HG03442 (cell line): ENCODE results near the gene PACSIN2.
"Not testable (repeated sequence)": the region's sequence is repeated elsewhere in the genome, so short reads cannot be mapped to it uniquely, and the experiment has no call there.

Experiments
- ATAC-seq: cut with Tn5 transposase; IDR thresholded peaks from one replicate; pipeline ENCODE4 v1.9.1; 2021; ENCODE audit warnings: mild to moderate bottlenecking, moderate library complexity; ENCODE audit not compliant: unreplicated experiment

Gene PACSIN2

DNA sequence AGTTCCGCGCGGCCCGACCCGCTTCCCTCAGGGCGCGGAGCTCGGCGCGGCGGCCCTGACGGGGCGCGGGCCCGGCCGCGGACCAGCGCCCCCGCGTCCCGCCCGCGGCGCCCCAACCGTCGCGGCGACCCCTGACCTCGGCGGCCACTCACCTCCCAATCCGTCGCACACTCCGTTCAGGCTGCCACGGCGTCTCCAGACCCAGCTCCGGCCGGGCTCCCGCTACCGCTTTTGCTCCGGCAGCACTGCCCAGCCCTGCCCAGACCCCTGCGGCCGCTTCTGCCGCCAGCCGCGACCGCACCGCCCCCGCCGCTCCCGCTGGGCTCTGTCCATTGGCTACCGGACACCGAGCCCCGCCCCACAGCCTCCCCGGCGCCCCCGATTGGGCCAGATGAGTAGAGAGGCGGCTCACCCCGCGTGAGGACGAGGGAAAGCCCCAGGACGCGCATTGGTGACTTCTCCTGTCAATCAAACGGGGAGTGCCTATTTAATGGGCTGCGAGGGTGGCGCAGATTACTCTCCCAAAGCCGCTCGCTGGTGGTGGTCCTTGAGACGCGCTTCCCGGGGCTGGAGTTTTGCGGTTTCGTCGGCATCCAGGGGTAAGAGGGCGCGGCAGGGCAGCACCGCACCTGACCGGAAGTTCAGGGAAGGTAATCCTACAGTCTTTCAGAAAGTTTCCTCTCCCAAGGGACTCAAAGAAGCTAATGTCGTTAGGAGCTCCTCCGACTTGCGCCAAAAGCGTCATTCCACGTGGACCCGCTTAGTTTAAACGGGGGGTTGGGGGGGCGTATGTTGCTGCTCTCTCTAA, at the start of gene PACSIN2:
Gene PACSIN2 (minus strand): TSS at position 281 of the 808 bp plus-strand sequence. CDS start 103,069 bp downstream, outside the sequence.
- peak; percentile 92 for ATAC-seq

- no peak for ATAC-seq
These were observed 45.2 kb upstream of the PACSIN2 start for GRCh38 chr22:43060183-43060582.

GRCh38 chr22:43057641-43058040, 42.7 kb upstream of the PACSIN2 start:
- ATAC-seq: no peak

DNA sequence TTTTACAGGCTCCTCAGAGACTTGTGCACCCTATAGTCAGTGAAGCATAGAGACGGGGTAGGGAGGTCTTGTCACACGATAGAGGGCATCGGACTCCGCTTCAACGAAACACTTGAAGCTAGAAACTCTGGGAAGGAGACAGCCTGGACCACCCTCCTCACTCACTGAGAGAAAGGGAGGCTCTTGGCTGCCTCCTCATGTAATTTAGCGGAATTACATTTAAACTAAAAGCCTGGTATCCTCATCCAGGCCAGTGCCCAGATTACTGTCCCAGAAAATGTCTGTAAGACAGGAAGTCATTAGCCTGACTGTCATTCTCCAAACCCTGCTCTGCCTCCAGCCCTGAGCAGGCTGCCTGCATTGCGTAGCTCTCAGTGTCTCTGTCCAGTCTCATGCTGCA, 38.2 kb upstream of the PACSIN2 start:
- ATAC-seq: no peak

DNA sequence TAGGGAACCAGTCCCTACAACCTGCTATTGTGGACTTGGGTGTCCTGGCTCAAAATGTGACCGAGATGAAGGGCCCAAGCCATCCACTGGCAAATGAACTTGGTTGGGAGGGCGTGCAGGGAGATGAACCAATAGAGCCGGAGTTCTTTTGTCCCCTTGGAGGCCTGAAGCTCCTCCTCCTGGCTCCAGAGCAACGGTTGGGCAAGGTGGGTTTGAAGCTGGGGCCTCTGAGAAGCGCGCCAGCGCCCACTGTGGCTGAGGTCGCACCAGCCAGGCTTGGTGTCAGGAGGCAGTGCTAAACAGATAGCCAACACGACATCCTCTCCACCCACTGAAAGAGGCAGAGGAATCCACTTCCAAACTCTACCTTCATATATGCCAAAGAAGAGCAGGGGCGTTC, 36.0 kb upstream of the PACSIN2 start:
- ATAC-seq: no peak

GRCh38 chr22:43047605-43048004, 32.7 kb upstream of the PACSIN2 start:
- ATAC-seq: no peak

DNA sequence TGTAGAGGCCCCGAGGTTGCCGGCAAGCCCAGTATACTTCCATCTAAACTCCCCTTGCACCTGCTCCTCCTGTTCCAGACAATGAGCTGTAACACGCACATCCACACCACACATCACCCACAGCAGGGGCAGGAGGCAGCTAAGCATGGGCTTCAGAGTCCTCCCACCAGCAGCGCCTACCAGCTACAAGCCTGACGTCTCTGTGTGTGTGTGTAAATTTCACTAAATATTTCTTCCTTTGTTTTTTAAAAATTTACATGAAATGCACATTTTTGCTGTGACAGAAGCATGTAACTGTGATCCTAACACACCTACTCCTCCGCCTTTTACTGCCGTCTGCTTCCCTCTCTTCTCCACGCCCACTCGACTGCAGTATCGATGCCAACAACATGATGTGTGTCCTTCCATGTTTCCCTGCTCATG, 29.4 kb upstream of the PACSIN2 start:
- no peak for ATAC-seq

DNA sequence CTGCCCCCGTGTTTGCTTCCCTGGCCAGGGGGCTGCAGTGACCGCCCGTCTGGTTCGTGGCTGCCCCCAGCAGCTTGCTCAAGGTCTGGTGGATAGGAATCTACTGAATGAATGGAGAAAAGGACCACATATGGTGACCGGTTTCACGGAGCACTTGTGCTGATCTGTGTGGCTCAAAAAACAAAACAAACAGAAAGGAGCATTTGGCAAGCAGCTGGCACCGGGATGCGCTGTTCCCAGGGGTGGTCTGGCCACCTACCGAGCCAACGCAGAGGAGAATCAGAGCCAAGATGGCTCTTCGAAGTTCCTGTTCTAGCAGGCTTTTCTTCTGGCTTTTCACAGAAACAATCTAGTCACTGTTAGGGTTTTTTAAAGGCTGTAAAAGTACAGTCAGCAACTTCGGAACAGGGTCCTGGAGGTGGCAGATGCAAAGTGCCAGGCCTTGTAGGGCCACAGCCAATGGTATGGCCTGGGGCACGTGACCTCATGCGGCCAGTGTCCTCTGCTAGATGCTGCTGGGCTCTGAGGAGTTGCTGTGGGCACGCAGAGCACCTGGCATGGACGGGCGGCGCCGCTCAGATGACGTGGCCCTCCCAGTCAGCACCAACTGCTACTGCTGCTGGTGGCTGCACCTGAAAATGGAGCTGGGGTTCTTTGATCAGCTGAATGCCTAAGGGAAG, 27.3 kb upstream of the PACSIN2 start:
- no peak for ATAC-seq

- no peak for ATAC-seq
These were observed 24.9 kb upstream of the PACSIN2 start for GRCh38 chr22:43039800-43040199.

- ATAC-seq: no peak
These were observed 23.4 kb upstream of the PACSIN2 start for GRCh38 chr22:43038325-43038724.

DNA sequence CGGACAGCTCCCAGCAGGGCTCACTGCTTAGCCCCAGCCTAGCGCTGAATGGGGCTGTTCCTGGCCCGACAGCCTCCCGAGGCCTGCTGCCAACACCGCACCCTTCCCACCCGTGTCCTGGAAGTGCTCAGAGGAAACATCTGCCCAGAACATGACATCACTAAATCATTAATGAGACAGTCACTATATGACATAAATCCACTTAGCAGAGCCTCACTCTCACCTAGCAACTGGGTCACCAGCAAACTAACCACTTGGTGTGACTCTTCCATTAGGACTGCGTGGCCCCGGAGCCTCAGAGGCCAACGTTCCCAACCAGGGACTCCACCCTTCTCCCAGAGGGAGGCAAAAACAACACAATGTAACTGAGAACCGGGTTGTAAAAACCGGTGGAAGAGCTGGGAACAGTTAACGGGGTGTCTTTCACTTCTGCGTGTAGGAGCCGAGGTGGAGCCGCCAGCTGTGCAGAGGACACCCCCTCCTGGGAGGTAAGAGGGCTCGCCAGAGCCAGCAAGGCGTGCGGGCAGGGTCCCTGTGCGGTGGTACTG, 21.4 kb upstream of the PACSIN2 start:
- ATAC-seq: no peak

- no peak for ATAC-seq
These were observed 20.3 kb upstream of the PACSIN2 start for GRCh38 chr22:43035250-43035649.

GRCh38 chr22:43031617-43032016, 16.7 kb upstream of the PACSIN2 start:
- no peak for ATAC-seq

GRCh38 chr22:43018615-43019014, 3.7 kb upstream of the PACSIN2 start:
- ATAC-seq: no peak

DNA sequence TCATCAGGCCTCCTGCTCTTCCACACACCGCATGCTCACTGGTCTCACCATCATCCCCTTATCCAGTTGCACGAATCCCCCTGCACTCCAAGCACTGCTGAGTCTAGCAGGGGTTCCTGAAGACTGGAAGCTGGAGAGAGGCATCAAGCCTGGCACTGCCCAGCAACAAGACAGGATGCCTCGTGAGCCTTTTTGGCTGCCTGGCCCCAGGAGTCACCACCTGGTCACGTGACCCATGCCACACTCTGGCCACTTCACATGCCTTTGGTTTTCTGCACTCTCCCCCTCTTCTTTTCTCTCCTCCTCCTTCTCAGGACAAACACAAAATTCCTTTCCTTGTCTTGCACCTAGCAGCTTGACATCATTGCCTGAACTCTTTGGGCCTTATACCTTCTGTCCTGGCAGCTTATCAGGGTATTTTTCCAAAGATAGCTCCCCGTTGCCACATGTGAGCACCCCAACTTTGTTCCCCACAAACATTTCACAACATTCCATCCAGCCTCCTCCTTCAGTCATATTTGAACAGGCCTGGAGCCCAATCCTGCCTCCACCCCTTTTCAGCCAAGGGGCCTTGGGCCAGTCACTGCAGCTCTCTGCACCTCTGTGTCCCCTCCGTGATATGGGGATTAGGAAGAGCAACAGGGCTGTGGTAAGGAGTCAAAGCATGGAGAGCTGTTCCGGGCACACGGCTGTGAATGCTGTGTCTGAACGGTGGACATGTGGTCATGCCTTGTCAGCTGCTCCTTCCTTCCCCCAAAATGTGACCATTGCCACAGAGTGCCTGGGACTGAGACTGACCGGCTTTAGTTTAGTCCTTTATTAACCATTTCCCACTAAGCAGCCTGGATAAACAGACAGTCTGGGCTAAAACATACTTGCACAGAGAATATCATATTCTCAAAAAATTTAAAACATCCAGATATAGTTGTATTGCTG, 2.8 kb upstream of the PACSIN2 start:
- no peak for ATAC-seq

GRCh38 chr22:43016150-43016549, 1.2 kb upstream of the PACSIN2 start:
- not testable (repeated sequence) for ATAC-seq

DNA sequence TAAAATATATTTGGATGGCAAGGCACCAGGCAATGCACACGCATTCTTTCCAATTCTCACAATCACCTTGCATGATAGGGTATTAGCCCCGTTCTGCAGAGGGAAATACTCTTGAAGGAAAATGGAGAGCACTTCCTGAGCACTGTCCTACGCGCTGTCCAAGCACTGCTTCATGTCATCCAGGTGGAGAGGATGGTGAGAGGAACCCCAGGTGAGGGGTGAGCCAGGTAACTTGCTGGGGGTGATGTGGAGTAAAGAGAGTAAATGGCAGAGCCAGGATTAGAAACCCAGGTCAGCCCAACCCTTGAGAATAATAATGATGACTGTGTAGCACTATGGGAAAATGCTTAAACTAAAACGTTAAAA, 711 bp upstream of the PACSIN2 start:
- ATAC-seq: no peak

DNA sequence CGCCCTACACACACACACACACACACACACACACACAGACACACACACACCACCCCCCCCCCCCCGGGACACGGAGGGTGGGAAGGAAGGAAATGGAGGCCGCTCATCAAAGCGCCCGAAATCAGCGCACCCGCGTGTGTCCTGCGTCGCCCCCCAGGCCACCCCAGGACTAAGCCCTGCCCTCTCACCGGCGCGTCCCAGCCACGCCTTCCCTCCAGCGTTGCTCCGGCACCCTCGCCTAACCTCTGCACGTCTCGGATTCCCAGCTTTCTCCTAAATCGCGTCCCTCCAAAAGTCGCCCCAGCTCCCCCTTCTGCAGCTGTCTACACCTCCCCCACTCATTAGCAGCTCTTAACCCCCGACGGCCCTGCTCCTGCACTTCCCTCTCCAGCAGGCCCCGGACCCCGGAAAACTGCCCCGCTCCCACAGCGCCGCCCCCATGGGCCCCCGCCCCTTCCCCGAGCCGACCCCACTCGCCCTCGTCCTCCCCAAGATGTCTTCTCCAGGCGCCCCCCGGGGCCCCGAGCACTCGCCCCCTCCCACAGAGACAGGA, 557 bp downstream of the PACSIN2 start:
- no peak for ATAC-seq

DNA sequence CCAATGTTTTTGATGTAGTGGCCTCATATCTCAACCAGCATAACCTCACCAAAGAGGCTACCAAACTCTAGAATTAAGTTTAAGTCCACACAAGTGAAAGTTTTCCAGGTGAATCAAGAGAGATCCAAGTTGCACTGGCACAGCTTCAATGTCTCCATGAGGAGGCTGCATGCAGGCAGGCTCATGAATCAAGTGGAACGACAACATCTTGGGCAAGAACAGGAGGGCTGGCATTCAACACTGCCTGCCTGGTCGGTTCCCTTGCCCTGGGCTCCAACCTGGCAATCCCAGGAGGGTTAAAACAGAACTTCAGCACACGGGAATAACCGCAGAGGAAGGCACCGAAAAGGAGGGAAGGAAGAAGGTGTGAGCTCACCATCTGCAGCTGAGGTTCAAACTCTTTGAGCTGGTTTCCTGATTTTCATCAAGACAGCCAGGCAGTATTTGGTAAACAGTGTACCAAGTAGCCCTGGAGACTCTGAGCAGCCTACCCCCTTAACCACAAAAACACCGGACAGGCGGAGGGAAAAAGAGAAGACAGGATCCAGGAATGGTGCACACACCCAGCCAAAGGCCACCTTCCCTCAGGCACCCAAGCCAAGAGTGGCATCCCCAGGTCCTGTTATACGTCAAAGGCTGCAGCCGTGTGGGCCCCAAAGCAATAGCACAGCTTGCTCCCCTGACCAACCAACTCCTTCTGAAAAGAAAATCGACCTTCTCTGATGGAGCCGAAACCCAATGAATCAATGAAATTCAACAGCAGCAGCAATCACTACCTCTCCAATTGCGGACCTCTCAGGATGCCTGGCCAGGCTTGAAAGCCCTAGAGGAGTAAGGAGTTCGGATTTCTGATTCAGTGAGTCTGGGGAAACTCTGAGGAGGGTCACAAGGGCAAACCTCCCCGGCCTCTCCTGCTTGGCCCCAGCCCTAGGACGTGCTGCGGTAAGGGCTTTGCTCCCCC, 1.3 kb downstream of the PACSIN2 start:
- no peak for ATAC-seq

GRCh38 chr22:43012390-43012789, 2.6 kb downstream of the PACSIN2 start:
- no peak for ATAC-seq
